Measurements from ENCODE around the gene RASA3. TPM values are rescaled to one million over a fixed set of nuclear protein-coding genes. Genes with fewer than 3 reads are reported as not detected.

The RASA3 gene
- total and polyA plus RNA-seq, 2 of the 8 experiments (the other 6 are each of a cell fraction or from before 2014, with no cell fraction given) = 7.5 to 21.9 TPM

DNA sequence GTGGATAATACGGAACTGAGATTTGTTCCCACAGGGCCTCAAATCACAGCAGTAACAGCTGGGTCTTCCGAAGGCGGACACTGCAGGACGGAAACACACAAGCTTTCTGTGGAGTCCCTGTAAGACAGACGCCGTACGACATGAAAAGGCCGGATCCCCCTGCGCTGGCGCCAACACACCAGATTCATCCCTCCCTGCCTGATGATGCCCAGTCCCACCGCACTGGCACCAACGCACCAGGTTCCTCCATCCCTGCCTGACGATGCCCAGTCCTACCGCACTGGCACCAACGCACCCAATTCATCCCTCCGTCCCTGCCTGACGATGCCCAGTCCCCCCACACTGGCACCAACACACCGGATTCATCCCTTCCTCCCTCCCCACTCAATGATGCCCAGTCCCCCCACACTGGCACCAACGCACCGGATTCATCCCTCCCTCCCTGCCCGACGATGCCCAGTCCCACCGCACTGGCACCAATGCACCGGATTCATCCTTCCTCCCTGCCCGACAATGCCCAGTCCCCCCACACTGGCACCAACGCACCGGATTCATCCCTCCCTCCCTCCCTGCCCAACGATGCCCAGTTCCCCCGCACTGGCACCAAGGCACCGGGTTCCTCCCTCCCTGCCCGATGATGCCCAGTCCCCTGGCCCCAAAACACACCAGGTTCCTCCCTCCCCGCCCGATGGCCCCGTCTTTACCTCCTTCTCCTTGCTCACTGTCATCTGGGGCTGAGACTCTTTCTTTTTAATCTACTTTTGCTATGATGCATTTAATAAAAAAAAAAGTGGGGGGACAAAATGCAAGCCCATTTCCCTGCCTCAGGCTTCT lies 55.1 kb downstream of the RASA3 start (continued):
- TF ChIP-seq ASH2L (IDR thresholded peaks at IDR 0.05; ENCODE audit: low read length) (no peak), NRF1 (IDR thresholded peaks at IDR 0.05; ENCODE audit: low read depth, low read length) (no peak), JUN (IDR thresholded peaks at IDR 0.05; ENCODE audit: low read depth, low read length) (no peak)
